OCI-LY1 (cell line): ENCODE results near the gene ASIC4.
A peak's percentile ranks its signal among the peaks of the same experiment; 100 is the strongest.

Experiments used
- H2AFZ ChIP-seq: fragments of 200-600 bp; sonication (generic), shearing (Covaris generic); 2 replicates; pipeline ENCODE4 v1.6.0; 2014; ENCODE audit warnings: antibody characterized with exemption, mild to moderate bottlenecking, low read length
- H3F3A ChIP-seq: fragments of 200-600 bp; sonication (generic), shearing (Covaris generic); 2 replicates; pipeline ENCODE4 v1.6.0; 2014; ENCODE audit warnings: mild to moderate bottlenecking, antibody characterized with exemption, low read length, moderate library complexity; ENCODE audit not compliant: insufficient read depth
- H3K27ac ChIP-seq: fragments of 200-600 bp; sonication (generic); 2 replicates; pipeline ENCODE4 v1.5.1; 2014; ENCODE audit warnings: low read length, mixed run types, mild to moderate bottlenecking, low read depth; ENCODE audit not compliant: poor library complexity, severe bottlenecking
- H3K27me3 ChIP-seq: fragments of 200-600 bp; sonication (generic); 2 replicates; pipeline ENCODE4 v1.6.0; 2014; ENCODE audit warnings: antibody characterized with exemption, mild to moderate bottlenecking, low read length, moderate library complexity; ENCODE audit not compliant: insufficient read depth
- H3K36me3 ChIP-seq: fragments of 200-600 bp; sonication (generic); 2 replicates; pipeline ENCODE4 v1.6.1; 2014; ENCODE audit warnings: mild to moderate bottlenecking, antibody characterized with exemption, low read length, moderate library complexity, mixed read lengths; ENCODE audit not compliant: insufficient read depth
- H3K4me1 ChIP-seq: fragments of 200-600 bp; sonication (generic); 2 replicates; pipeline ENCODE4 v1.5.1; 2014; ENCODE audit warnings: mild to moderate bottlenecking, low read length, moderate library complexity; ENCODE audit not compliant: insufficient read depth, severe bottlenecking
- H3K4me2 ChIP-seq: fragments of 200-600 bp; sonication (generic), shearing (Covaris generic); 2 replicates; pipeline ENCODE4 v1.6.1; 2014; ENCODE audit warnings: low read length
- H3K4me3 ChIP-seq: fragments of 200-600 bp; sonication (generic); 2 replicates; pipeline ENCODE4 v1.5.1; 2014; ENCODE audit warnings: low read length, low read depth, mild to moderate bottlenecking, mixed read lengths; ENCODE audit not compliant: poor library complexity, severe bottlenecking
- H3K79me2 ChIP-seq: fragments of 200-600 bp; shearing (Covaris generic); 2 replicates; pipeline ENCODE4 v1.6.1; 2016; ENCODE audit warnings: mixed run types, low read length, mixed read lengths; ENCODE audit not compliant: insufficient read depth
- H3K9ac ChIP-seq: fragments of 200-600 bp; sonication (generic), shearing (Covaris generic); 2 replicates; pipeline ENCODE4 v1.6.1; 2014; ENCODE audit warnings: mild to moderate bottlenecking, low read length, mixed read lengths
- H3K9me2 ChIP-seq: fragments of 200-600 bp; sonication (generic), shearing (Covaris generic); 2 replicates; pipeline ENCODE4 v1.6.1; 2014; ENCODE audit warnings: low read depth, mild to moderate bottlenecking, low read length, mixed read lengths
- H3K9me3 ChIP-seq: fragments of 200-600 bp; shearing (Covaris generic); 2 replicates; pipeline ENCODE4 v1.6.1; 2014; ENCODE audit warnings: low read length, mixed read lengths
- H4K20me1 ChIP-seq: fragments of 200-600 bp; sonication (generic), shearing (Covaris generic); 2 replicates; pipeline ENCODE4 v1.6.0; 2016; ENCODE audit warnings: mild to moderate bottlenecking, low read length; ENCODE audit not compliant: insufficient read depth
- EZH2 ChIP-seq: fragments of 200-600 bp; sonication (generic), shearing (Covaris generic); IDR thresholded peaks from 2 replicates; pipeline ENCODE4 v1.8.0; 2017; ENCODE audit warnings: borderline replicate concordance, mixed run types, mild to moderate bottlenecking, antibody characterized with exemption, low read length, moderate library complexity, mixed read lengths
- TF ChIP-seq, protein P1 (sequence below): fragments of 200-600 bp; sonication (generic), shearing (Covaris generic); IDR thresholded peaks from 2 replicates; pipeline ENCODE4 v1.5.1; 2017; ENCODE audit warnings: mild to moderate bottlenecking, antibody characterized with exemption, low read length, moderate library complexity, mixed read lengths

ASIC4 gene

DNA sequence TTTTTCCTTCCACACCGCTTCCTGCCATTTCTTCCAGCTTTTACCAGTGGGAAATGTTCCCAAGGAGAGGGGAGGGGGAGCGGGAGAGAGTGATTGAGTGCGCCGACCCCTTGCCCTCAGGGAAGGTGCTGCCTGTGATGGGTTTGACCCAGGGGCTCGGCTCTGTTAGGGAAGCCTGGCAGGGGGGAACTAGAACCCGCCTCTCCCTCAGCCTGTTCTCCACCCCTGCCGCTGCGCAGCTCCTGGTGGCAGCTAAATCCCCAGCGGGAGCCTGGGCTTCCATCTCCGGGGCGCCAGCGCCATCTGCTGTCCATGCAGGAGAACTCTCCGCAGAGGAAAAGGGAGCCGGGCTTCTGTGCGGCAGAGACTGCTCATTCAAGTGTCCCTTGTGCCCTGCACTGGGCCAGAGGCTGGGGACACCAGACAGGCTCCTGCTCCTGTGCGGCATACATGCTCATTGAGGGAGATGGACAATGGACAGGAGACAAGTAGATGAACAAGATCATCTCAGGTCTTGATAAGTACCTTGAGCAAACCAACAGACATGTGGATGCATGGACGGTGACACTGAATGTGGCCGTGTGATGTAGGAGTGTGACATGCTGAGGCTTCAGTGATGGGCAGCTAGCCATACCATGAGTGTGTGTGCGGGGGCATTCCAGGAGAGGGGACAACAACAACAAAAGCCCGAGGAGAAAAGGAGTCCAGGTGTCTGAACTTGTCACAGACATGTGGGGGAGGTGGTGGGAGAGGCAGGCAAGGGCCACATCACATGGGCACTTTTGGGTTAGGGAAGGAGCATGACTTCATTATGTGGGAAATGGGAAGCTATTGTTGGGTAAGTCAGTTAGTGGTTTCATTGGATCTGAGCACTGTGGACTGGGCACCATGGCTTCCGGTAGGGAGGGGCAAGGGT, 16.0 kb downstream of the ASIC4 start:
- Histone ChIP-seq H3K79me2 (no peaks in the 10 kb centered on the region), H3K4me3 (no peak overlapping the region), H3K36me3 (no peaks in the 10 kb centered on the region), H4K20me1 (no peaks in the 10 kb centered on the region), H3K9me2 (no peaks in the 10 kb centered on the region), H3K27ac (no peak overlapping the region), H3K27me3 (peaks cover 7% of the 10 kb centered on the region; the same call in 1 of the 2 replicates), H3K4me1 (no peaks in the 10 kb centered on the region), H3F3A (no peaks in the 10 kb centered on the region), H3K9ac (no peak overlapping the region), H3K9me3 (no peaks in the 10 kb centered on the region), H3K4me2 (no peak overlapping the region), H2AFZ (no peak overlapping the region)
- TF ChIP-seq EZH2: no peak
- TF ChIP-seq, protein P1, sequence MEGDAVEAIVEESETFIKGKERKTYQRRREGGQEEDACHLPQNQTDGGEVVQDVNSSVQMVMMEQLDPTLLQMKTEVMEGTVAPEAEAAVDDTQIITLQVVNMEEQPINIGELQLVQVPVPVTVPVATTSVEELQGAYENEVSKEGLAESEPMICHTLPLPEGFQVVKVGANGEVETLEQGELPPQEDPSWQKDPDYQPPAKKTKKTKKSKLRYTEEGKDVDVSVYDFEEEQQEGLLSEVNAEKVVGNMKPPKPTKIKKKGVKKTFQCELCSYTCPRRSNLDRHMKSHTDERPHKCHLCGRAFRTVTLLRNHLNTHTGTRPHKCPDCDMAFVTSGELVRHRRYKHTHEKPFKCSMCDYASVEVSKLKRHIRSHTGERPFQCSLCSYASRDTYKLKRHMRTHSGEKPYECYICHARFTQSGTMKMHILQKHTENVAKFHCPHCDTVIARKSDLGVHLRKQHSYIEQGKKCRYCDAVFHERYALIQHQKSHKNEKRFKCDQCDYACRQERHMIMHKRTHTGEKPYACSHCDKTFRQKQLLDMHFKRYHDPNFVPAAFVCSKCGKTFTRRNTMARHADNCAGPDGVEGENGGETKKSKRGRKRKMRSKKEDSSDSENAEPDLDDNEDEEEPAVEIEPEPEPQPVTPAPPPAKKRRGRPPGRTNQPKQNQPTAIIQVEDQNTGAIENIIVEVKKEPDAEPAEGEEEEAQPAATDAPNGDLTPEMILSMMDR: peak; percentile 89

DNA sequence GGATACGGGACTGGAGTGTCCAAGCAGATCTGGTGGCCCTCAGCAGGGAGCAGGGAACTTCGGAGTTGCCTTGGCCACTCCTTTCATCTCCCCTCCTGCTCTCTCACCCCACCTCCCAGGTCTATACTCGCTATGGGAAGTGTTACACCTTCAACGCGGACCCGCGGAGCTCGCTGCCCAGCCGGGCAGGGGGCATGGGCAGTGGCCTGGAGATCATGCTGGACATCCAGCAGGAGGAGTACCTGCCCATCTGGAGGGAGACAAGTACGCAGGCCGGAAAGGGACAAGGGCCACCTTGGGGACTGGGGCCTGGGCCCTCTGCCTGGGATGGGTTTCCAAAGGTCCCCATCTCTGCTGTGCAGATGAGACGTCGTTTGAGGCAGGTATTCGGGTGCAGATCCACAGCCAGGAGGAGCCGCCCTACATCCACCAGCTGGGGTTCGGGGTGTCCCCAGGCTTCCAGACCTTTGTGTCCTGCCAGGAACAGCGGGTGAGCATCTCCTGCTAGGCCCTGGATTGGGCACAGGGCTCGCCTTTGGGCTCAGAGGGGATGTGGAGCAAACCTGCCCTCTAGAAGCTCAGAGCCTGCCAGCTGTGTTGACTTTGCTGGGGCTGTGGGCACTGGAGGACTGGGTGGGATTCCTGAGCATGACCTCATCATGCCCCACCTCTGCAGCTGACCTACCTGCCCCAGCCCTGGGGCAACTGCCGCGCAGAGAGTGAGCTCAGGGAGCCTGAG, 17.5 kb downstream of the ASIC4 start:
- H3K4me1 ChIP-seq: no peaks in the 10 kb centered on the region
- H3K36me3 ChIP-seq: no peaks in the 10 kb centered on the region
- no peaks in the 10 kb centered on the region for H3K9me2 ChIP-seq
- no peak overlapping the region for H2AFZ ChIP-seq
- no peaks in the 10 kb centered on the region for H3F3A ChIP-seq
- H3K27me3 ChIP-seq: peaks cover 7% of the 10 kb centered on the region
- H3K4me2 ChIP-seq: no peak overlapping the region
- H3K27ac ChIP-seq: no peak overlapping the region
- H3K9me3 ChIP-seq: no peaks in the 10 kb centered on the region
- H3K79me2 ChIP-seq: no peaks in the 10 kb centered on the region
- no peak overlapping the region for H3K9ac ChIP-seq
- no peak overlapping the region for H3K4me3 ChIP-seq
- TF ChIP-seq EZH2: no peak
- H4K20me1 ChIP-seq: no peaks in the 10 kb centered on the region

DNA sequence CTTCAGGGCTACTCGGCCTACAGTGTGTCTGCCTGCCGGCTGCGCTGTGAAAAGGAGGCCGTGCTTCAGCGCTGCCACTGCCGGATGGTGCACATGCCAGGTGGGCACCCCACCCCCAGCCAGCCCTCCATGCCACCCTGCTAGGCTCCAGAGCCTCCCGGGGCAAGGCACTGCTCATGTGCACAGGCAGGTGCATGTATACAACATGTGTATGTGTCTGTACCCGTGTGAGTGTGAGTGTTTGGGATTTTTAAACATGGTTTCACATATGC, 18.0 kb downstream of the ASIC4 start:
- Histone ChIP-seq H3K9me2 (no peaks in the 10 kb centered on the region), H3K9me3 (no peaks in the 10 kb centered on the region), H4K20me1 (no peaks in the 10 kb centered on the region), H3K79me2 (no peaks in the 10 kb centered on the region), H3K27me3 (peaks cover 7% of the 10 kb centered on the region), H3K36me3 (no peaks in the 10 kb centered on the region), H2AFZ (no peak overlapping the region), H3K4me3 (no peak overlapping the region), H3F3A (no peaks in the 10 kb centered on the region), H3K4me2 (no peak overlapping the region), H3K4me1 (no peaks in the 10 kb centered on the region), H3K9ac (no peak overlapping the region), H3K27ac (no peak overlapping the region)
- TF ChIP-seq EZH2: no peak
- TF ChIP-seq, protein P1: no peak
